ENCODE results near the gene COP1.
"Not testable (repeated sequence)": the region's sequence is repeated elsewhere in the genome, so short reads cannot be mapped to it uniquely, and the experiment has no call there.

The COP1 gene

DNA sequence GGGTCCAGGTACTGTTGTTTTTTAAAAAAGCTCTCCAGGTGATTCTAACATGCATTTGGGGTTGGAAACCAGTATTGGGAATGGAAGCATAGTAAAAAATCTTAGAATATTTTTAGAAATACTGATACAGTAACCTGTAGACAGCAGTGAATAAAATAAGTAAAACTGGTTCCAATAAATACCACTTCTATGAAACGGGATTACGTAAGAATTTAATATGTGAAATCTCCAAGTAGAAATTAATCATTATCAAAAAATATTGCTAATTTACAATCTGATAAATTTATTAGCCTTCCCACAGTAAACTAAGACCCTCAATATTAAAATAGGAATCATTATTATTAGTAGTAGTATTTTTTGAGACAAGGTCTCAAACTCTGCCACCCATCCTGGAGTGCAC is 177.5 kb downstream of the COP1 start:
- DNase-seq, result no peak

GRCh38 chr1:176029155-176029554 is 177.9 kb downstream of the COP1 start:
- DNase-seq, result no peak

DNA sequence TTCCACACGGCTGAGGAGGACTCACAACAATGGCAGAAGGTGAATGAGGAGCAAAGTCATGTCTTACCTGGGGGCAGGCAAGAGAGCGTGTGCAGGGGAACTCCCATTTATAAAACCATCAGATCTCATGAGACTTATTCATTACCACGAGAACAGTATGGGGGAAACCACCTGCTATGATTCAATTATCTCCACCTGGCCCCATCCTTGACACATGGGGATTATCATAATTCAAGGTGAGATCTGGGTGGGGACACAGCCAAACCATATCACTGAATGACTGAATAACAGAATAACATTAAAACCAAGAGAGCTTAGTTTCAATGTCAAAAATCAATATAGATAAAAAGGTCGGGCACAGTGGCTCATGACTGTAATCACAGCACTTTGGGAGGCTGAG is 179.2 kb downstream of the COP1 start:
- peak; percentile 5 to 9 for DNase-seq

DNA sequence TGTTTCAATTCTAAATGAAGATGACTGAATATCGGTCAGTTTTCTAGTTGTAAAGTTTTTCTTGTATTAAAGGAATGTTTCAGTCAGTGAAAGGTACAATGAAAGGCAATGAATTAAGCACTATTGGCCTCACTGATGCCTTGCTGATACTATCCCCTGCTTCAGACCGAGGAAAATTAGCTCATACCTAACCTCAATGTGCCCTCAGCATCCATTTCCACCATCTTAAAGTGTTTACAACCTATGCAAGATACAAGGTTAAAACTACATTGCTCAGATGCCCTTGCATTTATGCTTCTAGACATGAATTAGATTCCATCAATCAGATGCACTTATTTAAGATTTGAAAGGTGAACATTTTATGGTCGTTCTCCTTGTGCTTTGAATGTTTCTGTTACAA is 184.5 kb downstream of the COP1 start:
- DNase-seq, result no peak

- DNase-seq, result no peak
These were observed 189.4 kb downstream of the COP1 start for GRCh38 chr1:176017722-176018121.

- no peak for DNase-seq
These were observed 197.1 kb downstream of the COP1 start for GRCh38 chr1:176009951-176010350.

DNA sequence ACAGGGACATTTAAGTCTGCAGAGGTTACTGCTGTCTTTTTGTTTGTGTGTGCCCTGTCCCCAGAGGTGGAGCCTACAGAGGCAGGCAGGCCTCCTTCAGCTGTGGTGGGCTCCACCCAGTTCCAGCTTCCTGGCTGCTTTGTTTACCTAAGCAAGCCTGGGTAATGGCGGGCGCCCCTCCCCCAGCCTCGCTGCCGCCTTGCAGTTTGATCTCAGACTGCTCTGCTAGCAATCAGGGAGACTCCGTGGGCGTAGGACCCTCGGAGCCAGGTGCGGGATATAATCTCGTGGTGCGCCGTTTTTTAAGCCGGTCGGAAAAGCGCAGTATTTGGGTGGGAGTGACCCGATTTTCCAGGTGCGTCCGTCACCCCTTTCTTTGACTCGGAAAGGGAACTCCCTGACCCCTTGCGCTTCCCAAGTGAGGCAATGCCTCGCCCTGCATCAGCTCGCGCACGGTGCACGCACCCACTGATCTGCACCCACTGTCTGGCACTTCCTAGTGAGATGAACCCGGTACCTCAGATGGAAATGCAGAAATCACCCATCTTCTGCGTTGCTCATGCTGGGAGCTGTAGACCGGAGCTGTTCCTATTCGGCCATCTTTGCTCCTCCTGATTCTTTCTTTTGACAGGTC is 199.2 kb downstream of the COP1 start:
- DNase-seq, result not testable (repeated sequence)

GRCh38 chr1:175994660-175995059 is 212.4 kb downstream of the COP1 start:
- DNase-seq, result not testable (repeated sequence)

DNA sequence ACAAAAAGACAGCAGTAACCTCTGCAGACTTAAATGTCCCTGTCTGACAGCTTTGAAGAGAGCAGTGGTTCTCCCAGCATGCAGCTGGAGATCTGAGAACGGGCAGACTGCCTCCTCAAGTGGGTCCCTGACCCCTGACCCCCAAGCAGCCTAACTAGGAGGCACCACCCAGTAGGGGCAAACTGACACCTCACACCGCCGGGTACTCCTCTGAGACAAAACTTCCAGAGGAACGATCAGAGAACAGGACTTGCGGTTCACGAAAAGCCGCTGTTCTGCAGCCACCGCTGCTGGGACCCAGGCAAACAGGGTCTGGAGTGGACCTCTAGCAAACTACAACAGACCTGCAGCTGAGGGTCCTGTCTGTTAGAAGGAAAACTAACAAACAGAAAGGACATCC is 214.3 kb downstream of the COP1 start:
- not testable (repeated sequence) for DNase-seq

GRCh38 chr1:175992202-175992601 is 214.9 kb downstream of the COP1 start:
- not testable (repeated sequence) for DNase-seq

DNA sequence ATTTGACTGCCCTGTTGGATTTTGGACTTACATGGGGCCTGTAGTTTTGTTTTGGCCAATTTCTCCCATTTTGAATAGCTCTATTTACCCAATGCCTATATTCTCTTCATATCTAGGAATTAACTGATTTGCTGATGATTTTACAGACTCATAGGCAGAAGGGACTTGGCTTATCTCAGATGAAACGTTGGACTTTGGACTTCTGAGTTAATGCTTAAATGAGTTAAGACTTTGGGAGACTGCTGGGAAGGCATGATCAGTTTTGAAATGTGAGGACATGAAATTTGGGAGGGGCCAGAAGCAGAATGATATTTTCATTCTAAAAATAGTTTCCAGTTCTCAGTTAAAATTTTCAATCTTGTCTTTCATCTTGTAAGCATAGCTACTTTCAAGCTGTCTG is 222.3 kb downstream of the COP1 start:
- no peak for DNase-seq

- DNase-seq, result no peak
These were observed 222.9 kb downstream of the COP1 start for GRCh38 chr1:175984057-175984812.

GRCh38 chr1:175983363-175983762 is 223.7 kb downstream of the COP1 start:
- not testable (repeated sequence) for DNase-seq

GRCh38 chr1:175981128-175981527 is 226.0 kb downstream of the COP1 start:
- no peak for DNase-seq

- no peak for DNase-seq
These were observed 228.2 kb downstream of the COP1 start for GRCh38 chr1:175978926-175979325.

DNA sequence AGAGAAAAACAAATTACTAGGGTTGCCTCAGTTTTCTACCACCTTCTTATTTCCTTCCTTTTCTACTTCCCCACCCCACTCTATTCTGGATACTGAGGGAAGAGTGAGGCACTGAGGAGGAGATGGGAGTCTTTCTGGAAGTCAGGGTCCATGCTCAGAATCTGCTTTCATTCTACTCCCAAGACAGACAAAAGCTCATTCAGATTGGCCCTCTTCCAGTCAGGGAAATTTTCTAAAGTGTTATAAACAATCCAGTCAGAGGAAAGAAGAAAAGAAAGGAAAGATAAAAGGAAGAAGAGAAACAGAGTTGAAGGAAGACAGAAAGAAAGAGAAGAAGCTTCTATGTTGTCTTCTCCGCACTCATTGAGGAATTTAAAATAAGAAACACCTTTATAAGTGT is 228.6 kb downstream of the COP1 start:
- no peak for DNase-seq

- no peak for DNase-seq
These were observed 230.0 kb downstream of the COP1 start for GRCh38 chr1:175976865-175977642.

GRCh38 chr1:175969231-175969630 is 237.9 kb downstream of the COP1 start:
- DNase-seq, result no peak

DNA sequence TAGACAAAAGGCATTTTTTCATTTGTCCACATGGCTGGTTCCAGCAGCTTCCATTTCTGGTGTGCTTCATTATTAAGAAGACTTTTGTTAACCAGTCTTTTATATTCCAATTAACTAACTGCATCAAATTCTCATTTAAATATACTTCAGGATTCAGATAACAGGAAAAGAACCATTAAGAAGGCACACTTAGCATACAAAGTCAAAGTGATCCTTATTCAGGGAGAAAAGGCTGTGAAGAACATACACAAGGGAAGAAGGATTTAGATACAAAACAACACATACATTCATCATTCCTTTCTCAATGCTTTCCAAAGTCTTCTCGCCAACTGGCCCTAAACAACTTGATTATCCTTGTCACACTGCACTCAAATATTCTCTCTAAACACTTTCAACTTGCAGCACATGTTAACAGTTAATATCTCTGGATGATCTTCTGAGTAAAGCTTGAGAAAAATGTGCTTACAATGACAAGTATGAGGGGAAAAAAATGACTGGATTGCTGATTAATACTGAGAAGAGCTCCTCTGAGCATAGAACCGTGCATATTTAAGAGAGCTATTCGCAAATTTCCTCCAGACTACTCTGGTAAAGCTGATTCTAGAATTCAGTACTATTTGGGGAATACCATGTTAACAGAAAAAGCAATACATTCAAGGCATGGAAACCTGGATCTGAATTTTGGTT is 238.5 kb downstream of the COP1 start:
- DNase-seq, result no peak

GRCh38 chr1:175963740-175964139 is 243.3 kb downstream of the COP1 start:
- no peak for DNase-seq

- DNase-seq, result no peak
These were observed 246.9 kb downstream of the COP1 start for GRCh38 chr1:175960169-175960568.

- DNase-seq, result no peak
These were observed 255.5 kb downstream of the COP1 start for GRCh38 chr1:175951627-175952026.

DNA sequence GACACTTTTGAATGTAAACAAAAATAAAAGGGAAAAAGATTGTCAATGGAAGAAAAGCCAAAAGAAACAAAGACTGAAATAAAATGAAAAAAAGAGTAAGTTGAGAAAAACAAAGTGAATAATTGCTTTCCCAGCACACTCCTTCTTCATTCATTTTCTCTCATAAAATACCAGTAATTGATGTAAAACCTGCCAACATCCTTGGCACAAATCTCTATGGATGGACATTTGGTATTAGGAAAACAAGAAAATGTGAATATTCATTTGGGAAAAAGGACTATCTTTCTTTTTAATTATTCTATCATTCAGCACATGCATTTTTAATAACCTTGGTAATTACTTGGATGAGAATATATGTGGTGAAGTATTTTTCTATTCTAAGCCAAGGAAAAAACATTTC is 259.3 kb downstream of the COP1 start:
- DNase-seq, result no peak
